Measurements from ENCODE around the gene PTPRB. TPM values are rescaled to one million over a fixed set of nuclear protein-coding genes. Genes with fewer than 3 reads are reported as not detected.

The PTPRB gene
- total and polyA plus RNA-seq, 2 donors (not counting 1 experiment from before 2014, with no cell fraction given), result 0.01 TPM; not detected in 1

- Mint-ChIP-seq H3K27ac (no peak overlapping the region), H3K4me1 (no peaks in the 10 kb centered on the region), H3K27me3 (peaks cover 7% of the 10 kb centered on the region), H3K4me3 (no peak overlapping the region), H3K9me3 (ENCODE audit: insufficient read depth) (no peaks in the 10 kb centered on the region)
- CTCF ChIA-PET, result no interaction called here
- WGBS (ENCODE audit: insufficient coverage), result no CpG with 5 or more reads among the region's 1 CpG
- no peak for TF ChIP-seq EZH2 (IDR thresholded peaks at IDR 0.05; ENCODE audit: borderline replicate concordance, insufficient read depth, low read depth, low read length, poor library complexity, severe bottlenecking)
- no peak for TF ChIP-seq CTCF (IDR thresholded peaks at IDR 0.05)
- POLR2A ChIA-PET, result no interaction called here
- H3K9me3 ChIP-seq (ENCODE audit: control extremely low read depth in 1 of 3, control insufficient read depth in 2 of 3, insufficient read depth in 1 of 3, low read length in 2 of 3), result no peaks in the 10 kb centered on the region
- no peak overlapping the region for H2AFZ ChIP-seq (ENCODE audit: insufficient read depth, low read depth, low read length, poor library complexity, severe bottlenecking)
- H3K4me3 ChIP-seq (ENCODE audit: control extremely low read depth in 1 of 5, extremely low read depth in 1 of 5, insufficient read depth in 1 of 5, low read depth in 2 of 5, low read length in 4 of 5), result no peak overlapping the region
- no peak overlapping the region for H3K4me2 ChIP-seq (replicated peaks; ENCODE audit: low read depth, low read length, poor library complexity, severe bottlenecking)
- DNase-seq, result no peak
- H3K4me1 ChIP-seq (ENCODE audit: control insufficient read depth in 2 of 2, insufficient read depth in 2 of 2, low read length in 2 of 2), result no peaks in the 10 kb centered on the region
- ATAC-seq (ENCODE audit: low read depth), result no peak
- H3K79me2 ChIP-seq (ENCODE audit: control insufficient read depth, insufficient read depth, low read length), result no peaks in the 10 kb centered on the region
- no peaks in the 10 kb centered on the region for H4K20me1 ChIP-seq (ENCODE audit: control insufficient read depth, insufficient read depth, low read length, poor library complexity, severe bottlenecking)
- H3K9ac ChIP-seq (ENCODE audit: low read length), result no peak overlapping the region
- H3K27ac ChIP-seq (ENCODE audit: low read length in 2 of 2), result no peak overlapping the region
- intact Hi-C loops (cut with micrococcal nuclease), result no loop called here
- H3K36me3 ChIP-seq (replicated peaks in 1 of 2; ENCODE audit: control extremely low read depth in 1 of 2, control insufficient read depth in 1 of 2, extremely low read depth in 1 of 2, insufficient read depth in 2 of 2, low read length in 1 of 2), result no peaks in the 10 kb centered on the region
- peaks cover 0 to 3% (median 0%) of the 10 kb centered on the region in 4 experiments for H3K27me3 ChIP-seq (replicated peaks in 1 of 4; ENCODE audit: control extremely low read depth in 1 of 4, control insufficient read depth in 3 of 4, insufficient read depth in 4 of 4, low read length in 3 of 4)
These were observed 9.6 kb upstream of the PTPRB start for GRCh38 chr12:70646850-70647249.

DNA sequence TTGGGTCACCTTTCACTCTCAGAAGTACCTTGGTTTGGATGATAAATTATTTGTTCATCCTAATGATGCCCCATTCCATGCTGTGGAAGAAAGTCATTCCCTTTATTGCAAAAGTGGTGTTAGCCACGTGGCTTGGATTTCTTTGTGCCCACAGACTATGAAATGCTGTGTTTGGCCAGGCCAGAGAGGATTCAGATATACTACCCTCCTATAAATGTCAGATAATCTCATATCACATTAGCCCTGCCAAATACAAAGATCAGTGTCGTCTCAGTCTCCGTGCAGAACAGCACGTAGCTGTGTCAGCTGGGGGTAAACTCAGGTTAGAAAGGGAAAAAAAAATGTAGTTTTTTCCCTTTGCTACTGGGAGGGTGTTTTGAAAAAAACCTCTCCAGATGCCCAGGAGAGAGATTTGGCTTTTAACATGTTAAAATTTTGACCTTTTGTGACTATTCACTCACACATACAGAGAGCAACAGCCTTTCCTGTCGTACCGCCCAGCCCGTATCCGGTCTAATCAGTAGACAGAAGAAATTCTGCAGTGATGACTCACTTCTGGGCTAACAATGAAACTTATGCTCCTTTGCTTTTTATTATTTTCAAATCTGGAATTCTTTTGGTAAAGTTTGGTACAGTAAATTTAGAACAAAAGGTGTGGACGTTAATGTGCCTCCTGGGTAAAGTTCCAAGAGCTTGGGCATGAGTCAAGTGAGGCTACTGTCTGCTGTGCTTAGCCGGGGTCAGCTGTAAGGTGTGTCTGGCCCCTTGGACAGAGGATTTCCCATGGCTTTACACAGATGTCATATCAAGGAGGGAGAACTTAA, 8.5 kb upstream of the PTPRB start:
- no peak overlapping the region for H3K9ac ChIP-seq (ENCODE audit: low read length)
- DNase-seq (no peak), ATAC-seq (ENCODE audit: low read depth) (no peak)
- no peak overlapping the region for H3K4me2 ChIP-seq (replicated peaks; ENCODE audit: low read depth, low read length, poor library complexity, severe bottlenecking)
- no peaks in the 10 kb centered on the region for H3K9me3 ChIP-seq (ENCODE audit: control extremely low read depth in 1 of 3, control insufficient read depth in 2 of 3, insufficient read depth in 1 of 3, low read length in 2 of 3)
- intact Hi-C loops (cut with micrococcal nuclease), result no loop called here
- Mint-ChIP-seq H3K27me3 (peaks cover 7% of the 10 kb centered on the region), H3K9me3 (ENCODE audit: insufficient read depth) (no peaks in the 10 kb centered on the region), H3K4me1 (no peaks in the 10 kb centered on the region), H3K4me3 (no peak overlapping the region), H3K27ac (no peak overlapping the region)
- CTCF ChIA-PET, result no interaction called here
- WGBS (ENCODE audit: insufficient coverage), result 42% methylated on average over 2 of the region's 10 CpGs
- H3K27me3 ChIP-seq (replicated peaks in 1 of 4; ENCODE audit: control extremely low read depth in 1 of 4, control insufficient read depth in 3 of 4, insufficient read depth in 4 of 4, low read length in 3 of 4), result peaks cover 0 to 3% (median 0%) of the 10 kb centered on the region in 4 experiments
- POLR2A ChIA-PET, result no interaction called here
- no peaks in the 10 kb centered on the region for H3K79me2 ChIP-seq (ENCODE audit: control insufficient read depth, insufficient read depth, low read length)
- no peak overlapping the region for H3K27ac ChIP-seq (ENCODE audit: low read length in 2 of 2)
- no peaks in the 10 kb centered on the region for H3K36me3 ChIP-seq (replicated peaks in 1 of 2; ENCODE audit: control extremely low read depth in 1 of 2, control insufficient read depth in 1 of 2, extremely low read depth in 1 of 2, insufficient read depth in 2 of 2, low read length in 1 of 2)
- TF ChIP-seq EZH2 (IDR thresholded peaks at IDR 0.05; ENCODE audit: borderline replicate concordance, insufficient read depth, low read depth, low read length, poor library complexity, severe bottlenecking) (no peak), CTCF (IDR thresholded peaks at IDR 0.05) (no peak)
- no peak overlapping the region for H3K4me3 ChIP-seq (ENCODE audit: control extremely low read depth in 1 of 5, extremely low read depth in 1 of 5, insufficient read depth in 1 of 5, low read depth in 2 of 5, low read length in 4 of 5)
- H4K20me1 ChIP-seq (ENCODE audit: control insufficient read depth, insufficient read depth, low read length, poor library complexity, severe bottlenecking), result no peaks in the 10 kb centered on the region
- no peak overlapping the region for H2AFZ ChIP-seq (ENCODE audit: insufficient read depth, low read depth, low read length, poor library complexity, severe bottlenecking)
- no peaks in the 10 kb centered on the region for H3K4me1 ChIP-seq (ENCODE audit: control insufficient read depth in 2 of 2, insufficient read depth in 2 of 2, low read length in 2 of 2)
